Peyer's patch (tissue), 4 donors: ENCODE data around the gene EPS8.

Source experiments
- POLR2A ChIP-seq, 2 donors: fragments of 450-650 bp; IDR thresholded peaks; one replicate each; pipeline ENCODE4 v1.5.1; 2017; ENCODE audit warnings: antibody characterized with exemption in 2 of 2, mild to moderate bottlenecking in 2 of 2, moderate library complexity in 2 of 2
- TF ChIP-seq, protein P1 (sequence below), 6 experiments: fragments of 450-650 bp in 4 of 6; fragments of 200-600 bp in 2 of 6; sonication (generic) in 1 of 6; IDR thresholded peaks; one replicate each; pipeline ENCODE4 v1.5.1; 2017 to 2019; ENCODE audit warnings: antibody characterized with exemption in 6 of 6, mild to moderate bottlenecking in 3 of 6, moderate library complexity in 1 of 6

DNA sequence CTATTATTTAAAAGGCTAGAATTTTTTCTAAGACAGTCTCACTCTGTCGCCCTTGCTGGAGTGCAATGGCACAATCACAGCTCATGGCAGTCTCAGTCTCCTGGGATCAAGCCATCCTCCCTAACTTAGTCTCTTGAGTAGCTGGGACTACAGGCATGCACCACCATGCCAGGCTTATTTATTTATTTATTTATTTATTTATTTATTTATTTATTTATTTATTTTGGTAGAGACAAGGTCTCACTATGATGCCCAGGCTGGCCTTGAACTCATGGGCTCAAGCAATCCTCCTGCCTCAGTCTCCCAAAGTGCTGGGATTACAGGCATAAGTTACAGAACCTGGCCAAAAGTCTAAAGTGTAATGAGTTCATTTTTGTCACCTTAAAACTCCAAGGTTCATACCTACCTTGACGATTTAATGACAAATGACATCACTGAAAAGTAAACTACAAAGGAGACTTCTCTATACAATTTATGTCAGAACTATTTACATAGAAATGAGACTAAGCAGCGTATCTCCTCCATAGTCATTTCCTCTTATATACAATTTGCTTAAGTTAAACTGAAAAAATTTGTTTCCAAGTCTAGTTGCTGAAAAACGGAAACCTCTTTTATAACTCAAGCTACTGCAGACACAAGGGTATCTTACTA is 78.2 kb downstream of the EPS8 start:
- TF ChIP-seq, protein P1, sequence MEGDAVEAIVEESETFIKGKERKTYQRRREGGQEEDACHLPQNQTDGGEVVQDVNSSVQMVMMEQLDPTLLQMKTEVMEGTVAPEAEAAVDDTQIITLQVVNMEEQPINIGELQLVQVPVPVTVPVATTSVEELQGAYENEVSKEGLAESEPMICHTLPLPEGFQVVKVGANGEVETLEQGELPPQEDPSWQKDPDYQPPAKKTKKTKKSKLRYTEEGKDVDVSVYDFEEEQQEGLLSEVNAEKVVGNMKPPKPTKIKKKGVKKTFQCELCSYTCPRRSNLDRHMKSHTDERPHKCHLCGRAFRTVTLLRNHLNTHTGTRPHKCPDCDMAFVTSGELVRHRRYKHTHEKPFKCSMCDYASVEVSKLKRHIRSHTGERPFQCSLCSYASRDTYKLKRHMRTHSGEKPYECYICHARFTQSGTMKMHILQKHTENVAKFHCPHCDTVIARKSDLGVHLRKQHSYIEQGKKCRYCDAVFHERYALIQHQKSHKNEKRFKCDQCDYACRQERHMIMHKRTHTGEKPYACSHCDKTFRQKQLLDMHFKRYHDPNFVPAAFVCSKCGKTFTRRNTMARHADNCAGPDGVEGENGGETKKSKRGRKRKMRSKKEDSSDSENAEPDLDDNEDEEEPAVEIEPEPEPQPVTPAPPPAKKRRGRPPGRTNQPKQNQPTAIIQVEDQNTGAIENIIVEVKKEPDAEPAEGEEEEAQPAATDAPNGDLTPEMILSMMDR (IDR thresholded peaks at IDR 0.05) = no peak
- no peak for TF ChIP-seq POLR2A (IDR thresholded peaks at IDR 0.05)
